SK-N-MC (cell line): ENCODE measurements around the gene SNAI3.

Experiments
- DNase-seq: peaks from one replicate; pipeline ENCODE4 v3.0.0-alpha.2; 2011; ENCODE audit warnings: low read depth, low spot score
- H3K27ac ChIP-seq: fragments of 200-600 bp; sonication (generic); 2 replicates; pipeline ENCODE4 v1.5.1; 2016; ENCODE audit warnings: mixed run types
- H3K36me3 ChIP-seq: fragments of 200-600 bp; sonication (generic); 2 replicates; pipeline ENCODE4 v1.6.1; 2017; ENCODE audit warnings: antibody characterized with exemption, low read length, mixed read lengths; ENCODE audit not compliant: insufficient read depth
- H3K4me3 ChIP-seq: fragments of 200-600 bp; sonication (generic); 2 replicates; pipeline ENCODE4 v1.5.1; 2016
- H3K9ac ChIP-seq: fragments of 200-600 bp; sonication (generic); 2 replicates; pipeline ENCODE4 v1.8.0; 2017; ENCODE audit warnings: mixed run types, mixed read lengths; ENCODE audit not compliant: insufficient read length
- H3K9me3 ChIP-seq: fragments of 200-600 bp; sonication (generic); 2 replicates; pipeline ENCODE4 v1.6.1; 2017; ENCODE audit warnings: low read depth, mild to moderate bottlenecking, antibody characterized with exemption, low read length, moderate library complexity, mixed read lengths
- EZH2 ChIP-seq: fragments of 200-600 bp; sonication (generic); IDR thresholded peaks from one replicate; pipeline ENCODE4 v1.6.1; 2017; ENCODE audit warnings: antibody characterized with exemption
- FOXP2 ChIP-seq: optimal IDR thresholded peaks from 2 replicates; pipeline ENCODE3; 2011; ENCODE audit warnings: mild to moderate bottlenecking, moderate library complexity; ENCODE audit not compliant: insufficient read depth; ENCODE audit errors: extremely low read length, control extremely low read depth
- POLR2AphosphoS5 ChIP-seq: IDR thresholded peaks from 2 replicates; pipeline ENCODE4 v1.6.1; 2012; ENCODE audit warnings: mild to moderate bottlenecking, low read depth, low read length, borderline replicate concordance

SNAI3 gene

GRCh38 chr16:88662222-88662842 lies 24.0 kb downstream of the SNAI3 start:
- H3K9me3 ChIP-seq: no peaks in the 10 kb centered on the region
- H3K27ac ChIP-seq: 0 out of 2 replicates have a peak overlapping the region, but pooled peaks have one; percentile 36
- H3K9ac ChIP-seq: peak overlapping the region; percentile 76
- DNase-seq: no peak
- no peaks in the 10 kb centered on the region; the same call in 1 of the 2 replicates for H3K36me3 ChIP-seq
- TF ChIP-seq FOXP2 (no peak), POLR2AphosphoS5 (no peak)
- H3K4me3 ChIP-seq: peak overlapping the region; percentile 83

GRCh38 chr16:88661468-88661867 lies 24.8 kb downstream of the SNAI3 start:
- no peak overlapping the region for H3K27ac ChIP-seq

GRCh38 chr16:88659160-88659559 lies 27.1 kb downstream of the SNAI3 start:
- no peak overlapping the region for H3K4me3 ChIP-seq

More at GRCh38 chr16:88661468-88661867, 24.8 kb downstream of the SNAI3 start:
- no peak for DNase-seq
- TF ChIP-seq FOXP2 (no peak), POLR2AphosphoS5 (no peak), EZH2 (no peak)
- Histone ChIP-seq H3K4me3 (peak overlapping the region; percentile 40; the same call in 1 of the 2 replicates), H3K9me3 (no peaks in the 10 kb centered on the region), H3K9ac (no peak overlapping the region), H3K36me3 (no peaks in the 10 kb centered on the region; the same call in 1 of the 2 replicates)

GRCh38 chr16:88658714-88659113 lies 27.6 kb downstream of the SNAI3 start:
- Histone ChIP-seq H3K27ac (no peak overlapping the region), H3K9ac (no peak overlapping the region), H3K4me3 (no peak overlapping the region), H3K36me3 (no peaks in the 10 kb centered on the region; the same call in 1 of the 2 replicates), H3K9me3 (no peaks in the 10 kb centered on the region)
- no peak for DNase-seq
- no peak for TF ChIP-seq FOXP2
- TF ChIP-seq EZH2: no peak
- TF ChIP-seq POLR2AphosphoS5: no peak

More at GRCh38 chr16:88659160-88659559, 27.1 kb downstream of the SNAI3 start:
- H3K9ac ChIP-seq: no peak overlapping the region
- TF ChIP-seq EZH2 (no peak), POLR2AphosphoS5 (no peak), FOXP2 (no peak)
- no peaks in the 10 kb centered on the region for H3K9me3 ChIP-seq
- no peak for DNase-seq
- no peak overlapping the region for H3K27ac ChIP-seq
- H3K36me3 ChIP-seq: no peaks in the 10 kb centered on the region; the same call in 1 of the 2 replicates

- Histone ChIP-seq H3K9ac (no peak overlapping the region), H3K36me3 (no peaks in the 10 kb centered on the region; the same call in 1 of the 2 replicates), H3K4me3 (no peak overlapping the region), H3K9me3 (no peaks in the 10 kb centered on the region), H3K27ac (no peak overlapping the region)
- DNase-seq: no peak
- TF ChIP-seq EZH2 (no peak), POLR2AphosphoS5 (no peak), FOXP2 (no peak)
Observed at GRCh38 chr16:88657371-88657770, 28.9 kb downstream of the SNAI3 start.

- no peak for TF ChIP-seq EZH2
- TF ChIP-seq POLR2AphosphoS5: no peak
- no peak for TF ChIP-seq FOXP2
- Histone ChIP-seq H3K27ac (no peak overlapping the region), H3K36me3 (no peaks in the 10 kb centered on the region; the same call in 1 of the 2 replicates), H3K9ac (no peak overlapping the region), H3K9me3 (no peaks in the 10 kb centered on the region), H3K4me3 (no peak overlapping the region)
- no peak for DNase-seq
Observed at GRCh38 chr16:88656291-88656980, 29.9 kb downstream of the SNAI3 start.

GRCh38 chr16:88655733-88656281 lies 30.5 kb downstream of the SNAI3 start:
- Histone ChIP-seq H3K27ac (no peak overlapping the region), H3K4me3 (no peak overlapping the region), H3K9me3 (no peaks in the 10 kb centered on the region), H3K9ac (no peak overlapping the region), H3K36me3 (no peaks in the 10 kb centered on the region; the same call in 1 of the 2 replicates)
- no peak for TF ChIP-seq POLR2AphosphoS5
- TF ChIP-seq FOXP2: no peak
- TF ChIP-seq EZH2: no peak
- no peak for DNase-seq

- no peak overlapping the region for H3K27ac ChIP-seq
- H3K36me3 ChIP-seq: no peaks in the 10 kb centered on the region; the same call in 1 of the 2 replicates
- H3K4me3 ChIP-seq: no peak overlapping the region
- no peak overlapping the region for H3K9ac ChIP-seq
- no peaks in the 10 kb centered on the region for H3K9me3 ChIP-seq
- no peak for DNase-seq
- TF ChIP-seq FOXP2: no peak
- no peak for TF ChIP-seq EZH2
- no peak for TF ChIP-seq POLR2AphosphoS5
Observed at GRCh38 chr16:88655053-88655732, 31.1 kb downstream of the SNAI3 start.
